HUES6 (cell line): ENCODE results near the gene MYH7.

ENCODE experiments used
- H3K27ac ChIP-seq: 2 replicates; pipeline ENCODE4 v1.7.0; 2013; ENCODE audit warnings: low read depth, mild to moderate bottlenecking, low read length, inconsistent platforms
- H3K27me3 ChIP-seq: 2 replicates; pipeline ENCODE4 v1.6.1; 2013; ENCODE audit warnings: low read length; ENCODE audit not compliant: control insufficient read depth, insufficient read depth
- H3K36me3 ChIP-seq: 2 replicates; pipeline ENCODE4 v1.6.1; 2013; ENCODE audit warnings: low read length; ENCODE audit not compliant: control insufficient read depth, insufficient read depth
- H3K4me1 ChIP-seq: 2 replicates; pipeline ENCODE4 v1.6.1; 2013; ENCODE audit warnings: low read length; ENCODE audit not compliant: control insufficient read depth, insufficient read depth
- H3K4me3 ChIP-seq: 2 replicates; pipeline ENCODE4 v1.5.1; 2013; ENCODE audit warnings: low read depth, low read length
- H3K9ac ChIP-seq: one replicate; pipeline ENCODE4 v1.6.1; 2013; ENCODE audit warnings: mild to moderate bottlenecking, low read length
- H3K9me3 ChIP-seq: 2 replicates; pipeline ENCODE4 v1.6.1; 2013; ENCODE audit warnings: low read depth, low read length; ENCODE audit not compliant: control insufficient read depth, insufficient read depth

Gene MYH7

GRCh38 chr14:23447361-23448350 is 12.2 kb upstream of the MYH7 start:
- Histone ChIP-seq H3K27me3 (0 out of 2 replicates have a peak, but pooled peaks cover 2% of the 10 kb centered on the region), H3K4me1 (peaks cover 10% of the 10 kb centered on the region), H3K4me3 (no peak overlapping the region), H3K36me3 (no peaks in the 10 kb centered on the region), H3K27ac (no peak overlapping the region), H3K9me3 (0 out of 2 replicates have a peak, but pooled peaks cover 2% of the 10 kb centered on the region), H3K9ac (no peak overlapping the region)

DNA sequence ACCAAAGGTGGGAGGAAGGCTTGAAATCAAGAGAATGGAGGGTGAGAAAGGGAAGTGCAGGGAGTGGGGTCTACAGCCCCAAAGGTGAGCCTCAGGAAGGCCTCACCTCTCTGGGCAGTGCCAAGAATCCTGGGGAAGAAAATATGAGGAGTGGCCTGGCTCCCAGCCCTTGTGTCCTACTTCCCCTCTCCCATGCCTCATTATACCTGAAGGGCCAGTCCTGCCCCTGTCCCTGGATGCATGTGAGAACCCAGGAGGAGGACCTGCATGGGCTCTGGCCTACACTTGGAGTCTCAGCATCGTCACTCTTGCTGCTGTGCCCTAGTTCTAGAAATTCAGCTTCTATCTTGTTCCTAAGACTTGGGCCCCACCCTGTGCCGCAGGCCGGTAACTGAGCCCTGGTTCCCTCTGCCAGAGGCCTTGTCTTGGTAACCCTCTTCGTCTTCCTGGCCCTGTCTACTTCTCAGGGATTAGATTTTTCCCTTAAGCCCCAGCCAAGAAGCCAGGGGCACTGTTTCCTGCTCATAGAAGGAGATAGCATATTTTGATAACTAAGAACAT is 10.9 kb upstream of the MYH7 start:
- Histone ChIP-seq H3K27ac (no peak overlapping the region), H3K4me1 (peaks cover 14% of the 10 kb centered on the region), H3K27me3 (0 out of 2 replicates have a peak, but pooled peaks cover 2% of the 10 kb centered on the region), H3K9ac (no peak overlapping the region), H3K9me3 (no peaks in the 10 kb centered on the region), H3K36me3 (no peaks in the 10 kb centered on the region), H3K4me3 (no peak overlapping the region)

DNA sequence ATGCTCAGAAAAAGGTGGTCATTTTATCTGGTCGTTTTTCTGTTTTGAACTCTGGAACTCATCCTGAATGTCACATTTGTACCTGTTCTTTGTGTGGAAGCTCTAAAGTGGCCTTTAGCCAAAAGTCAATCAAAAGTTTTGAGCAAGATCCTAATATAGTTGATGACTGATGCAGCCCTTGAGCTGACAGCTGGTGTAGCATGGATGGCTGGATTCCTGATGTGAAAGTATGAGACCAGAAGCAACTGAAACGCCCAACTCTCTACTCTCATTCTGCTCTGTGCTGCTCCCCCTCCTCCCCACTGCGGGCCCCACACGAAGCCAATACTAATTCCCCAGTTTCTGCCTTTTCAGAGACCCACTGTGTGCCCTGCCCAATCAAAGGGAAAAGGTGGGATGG is 10.3 kb upstream of the MYH7 start:
- Histone ChIP-seq H3K4me1 (peaks cover 14% of the 10 kb centered on the region), H3K27ac (no peak overlapping the region), H3K9me3 (no peaks in the 10 kb centered on the region), H3K9ac (no peak overlapping the region), H3K27me3 (0 out of 2 replicates have a peak, but pooled peaks cover 2% of the 10 kb centered on the region), H3K36me3 (no peaks in the 10 kb centered on the region), H3K4me3 (no peak overlapping the region)

GRCh38 chr14:23444314-23444713 is 8.9 kb upstream of the MYH7 start:
- Histone ChIP-seq H3K36me3 (no peaks in the 10 kb centered on the region), H3K27ac (no peak overlapping the region), H3K9me3 (no peaks in the 10 kb centered on the region), H3K4me1 (peaks cover 14% of the 10 kb centered on the region), H3K27me3 (0 out of 2 replicates have a peak, but pooled peaks cover 2% of the 10 kb centered on the region), H3K4me3 (no peak overlapping the region), H3K9ac (no peak overlapping the region)

DNA sequence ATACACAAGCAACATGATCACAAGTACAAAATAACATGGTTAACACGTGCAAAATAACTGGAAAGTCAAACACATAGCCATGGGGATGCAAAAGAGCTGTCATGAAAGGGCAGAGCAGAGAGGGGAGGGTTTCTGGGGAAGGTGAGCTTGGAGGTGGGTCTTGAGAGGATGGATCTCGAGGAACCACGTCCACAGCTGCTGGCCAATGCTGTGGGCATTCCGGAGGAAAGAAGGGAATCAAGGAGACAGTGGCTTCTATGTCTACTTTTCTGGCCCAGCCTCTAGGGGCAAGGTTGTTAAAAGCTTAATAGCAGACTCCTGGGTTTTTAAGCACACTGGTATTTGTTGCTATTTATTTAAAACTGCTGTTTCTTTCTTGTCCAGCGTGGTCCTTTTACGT is 8.4 kb upstream of the MYH7 start:
- H3K4me3 ChIP-seq: no peak overlapping the region
- peaks cover 12% of the 10 kb centered on the region for H3K4me1 ChIP-seq
- no peaks in the 10 kb centered on the region for H3K9me3 ChIP-seq
- H3K27me3 ChIP-seq: 0 out of 2 replicates have a peak, but pooled peaks cover 2% of the 10 kb centered on the region
- no peak overlapping the region for H3K27ac ChIP-seq
- no peaks in the 10 kb centered on the region for H3K36me3 ChIP-seq
- no peak overlapping the region for H3K9ac ChIP-seq

DNA sequence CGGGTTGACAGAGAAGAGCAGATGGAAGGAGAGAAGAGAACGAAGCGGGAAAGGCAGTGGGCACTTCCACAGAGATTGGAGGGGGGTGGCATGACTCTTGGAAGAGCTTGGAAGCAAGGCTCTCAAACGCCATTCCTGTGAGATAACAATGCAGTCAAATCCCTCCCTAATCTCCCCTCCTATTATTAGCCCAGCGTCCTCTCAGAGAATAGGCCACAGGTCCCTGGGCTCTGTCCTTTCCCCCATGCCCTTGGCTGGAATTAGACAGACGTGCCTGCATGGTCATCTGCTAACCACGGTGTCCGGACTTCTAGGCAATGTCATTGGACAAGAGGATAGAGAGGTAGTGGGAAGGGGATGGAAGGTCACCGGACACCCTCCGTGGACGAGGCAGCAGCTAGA is 8.0 kb upstream of the MYH7 start:
- H3K27ac ChIP-seq: no peak overlapping the region
- peaks cover 16% of the 10 kb centered on the region for H3K4me1 ChIP-seq
- 0 out of 2 replicates have a peak, but pooled peaks cover 2% of the 10 kb centered on the region for H3K27me3 ChIP-seq
- H3K9ac ChIP-seq: no peak overlapping the region
- no peaks in the 10 kb centered on the region for H3K36me3 ChIP-seq
- no peak overlapping the region for H3K4me3 ChIP-seq
- no peaks in the 10 kb centered on the region for H3K9me3 ChIP-seq

- 0 out of 2 replicates have a peak, but pooled peaks cover 2% of the 10 kb centered on the region for H3K27me3 ChIP-seq
- no peak overlapping the region for H3K4me3 ChIP-seq
- no peaks in the 10 kb centered on the region for H3K9me3 ChIP-seq
- H3K9ac ChIP-seq: no peak overlapping the region
- no peak overlapping the region for H3K27ac ChIP-seq
- H3K36me3 ChIP-seq: no peaks in the 10 kb centered on the region
- H3K4me1 ChIP-seq: peaks cover 21% of the 10 kb centered on the region
Measured at GRCh38 chr14:23442721-23443356, 7.4 kb upstream of the MYH7 start.

GRCh38 chr14:23441076-23441475 is 5.6 kb upstream of the MYH7 start:
- H3K9me3 ChIP-seq: no peaks in the 10 kb centered on the region
- no peaks in the 10 kb centered on the region for H3K36me3 ChIP-seq
- no peak overlapping the region for H3K9ac ChIP-seq
- no peak overlapping the region for H3K27ac ChIP-seq
- no peak overlapping the region for H3K4me3 ChIP-seq
- H3K4me1 ChIP-seq: peaks cover 29% of the 10 kb centered on the region
- H3K27me3 ChIP-seq: 0 out of 2 replicates have a peak, but pooled peaks cover 2% of the 10 kb centered on the region

DNA sequence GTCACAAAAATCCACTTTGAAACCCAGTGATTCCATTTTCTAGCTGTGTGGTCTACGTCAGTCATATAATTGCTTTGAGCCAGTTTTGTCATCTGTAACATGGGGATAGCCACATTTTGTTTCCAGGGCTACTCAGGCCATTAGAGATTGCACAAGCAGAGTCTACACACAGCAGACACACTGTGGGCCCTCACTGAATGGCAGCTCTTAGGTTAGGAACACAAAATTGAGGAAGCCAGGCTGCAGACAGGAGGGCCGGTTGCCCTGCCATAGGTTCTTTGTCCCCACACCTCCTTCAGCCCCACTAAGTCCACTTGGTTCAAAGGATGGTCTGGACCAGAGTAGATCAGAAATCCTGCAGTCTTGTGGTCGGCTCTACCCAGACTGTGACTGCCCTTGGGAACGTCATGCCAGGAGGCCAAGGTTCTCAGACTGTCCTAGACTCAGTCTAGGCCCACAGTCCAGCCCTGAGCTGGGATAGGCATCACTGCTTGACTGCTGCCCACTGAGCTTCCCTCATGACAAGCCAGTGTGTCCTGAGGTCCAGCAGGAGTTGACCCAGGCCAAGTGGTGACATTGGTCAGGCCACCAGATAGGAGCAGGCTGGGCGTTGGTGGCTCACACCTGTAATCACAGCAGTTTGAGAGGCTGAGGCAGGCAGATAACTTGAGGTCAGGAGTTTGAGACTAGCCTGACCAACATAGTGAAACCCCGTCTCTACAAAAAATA is 3.8 kb upstream of the MYH7 start:
- H3K27ac ChIP-seq: no peak overlapping the region
- H3K9ac ChIP-seq: no peak overlapping the region
- H3K4me1 ChIP-seq: peaks cover 29% of the 10 kb centered on the region
- H3K27me3 ChIP-seq: peaks cover 5% of the 10 kb centered on the region; the same call in 1 of the 2 replicates
- no peak overlapping the region for H3K4me3 ChIP-seq
- H3K36me3 ChIP-seq: no peaks in the 10 kb centered on the region
- no peaks in the 10 kb centered on the region for H3K9me3 ChIP-seq

- H3K27ac ChIP-seq: no peak overlapping the region
- H3K4me3 ChIP-seq: no peak overlapping the region
- no peak overlapping the region for H3K9ac ChIP-seq
- peaks cover 10% of the 10 kb centered on the region; the same call in 1 of the 2 replicates for H3K27me3 ChIP-seq
- H3K36me3 ChIP-seq: no peaks in the 10 kb centered on the region
- H3K4me1 ChIP-seq: peaks cover 29% of the 10 kb centered on the region
- no peaks in the 10 kb centered on the region for H3K9me3 ChIP-seq
Measured at GRCh38 chr14:23438101-23438971, 2.9 kb upstream of the MYH7 start.
